Astrocyte of the spinal cord (primary cell): ENCODE measurements around the gene EPHA10.
"Not testable (repeated sequence)": the region's sequence is repeated elsewhere in the genome, so short reads cannot be mapped to it uniquely, and the experiment has no call there.

Experiments
- DNase-seq: peaks from one replicate; pipeline ENCODE4 v3.0.0; 2011; ENCODE audit warnings: low read depth, low spot score
- H3K4me3 ChIP-seq: 2 replicates; pipeline ENCODE4 v1.5.1; 2011; ENCODE audit warnings: low read depth, mild to moderate bottlenecking, low read length, moderate library complexity
- CTCF ChIP-seq: IDR thresholded peaks from 2 replicates; pipeline ENCODE4 v1.5.1; 2012; ENCODE audit warnings: low read depth, mild to moderate bottlenecking, low read length, inconsistent platforms
- in situ Hi-C: cut with HindIII; loops from 2 replicates; pipeline ENCODE4 v1.10.0; 2017; ENCODE audit warnings: low sequenced_read_pairs

The EPHA10 gene

GRCh38 chr1:37793773-37794371, 29.0 kb upstream of the EPHA10 start, which contains the start of gene MANEAL:
Gene MANEAL (plus strand): TSS chr1:37793847. CDS start chr1:37794183, 336 bp downstream.
- peak within 1 kb of the TSS; percentile 31 for H3K4me3 ChIP-seq
- peak; percentile 26 for DNase-seq
- in situ Hi-C loops = no loop called here
- TF ChIP-seq CTCF = no peak

GRCh38 chr1:37792943-37793686, 28.2 kb upstream of the EPHA10 start:
- no peak for TF ChIP-seq CTCF
- H3K4me3 ChIP-seq = no peak overlapping the region
- DNase-seq = no peak
- in situ Hi-C loops = no loop called here

GRCh38 chr1:37782491-37782890, 17.6 kb upstream of the EPHA10 start:
- no peak for DNase-seq
- in situ Hi-C loops = no loop called here
- TF ChIP-seq CTCF = no peak
- no peak overlapping the region for H3K4me3 ChIP-seq

- in situ Hi-C loops = no loop called here
- DNase-seq = no peak
- no peak for TF ChIP-seq CTCF
- no peak overlapping the region for H3K4me3 ChIP-seq
Observed at GRCh38 chr1:37778654-37779053, 13.7 kb upstream of the EPHA10 start.

GRCh38 chr1:37776946-37777516, 12.1 kb upstream of the EPHA10 start:
- in situ Hi-C loops = no loop called here
- no peak for DNase-seq

GRCh38 chr1:37771440-37771839, 6.5 kb upstream of the EPHA10 start:
- H3K4me3 ChIP-seq, DNase-seq, in situ Hi-C loops: not testable (repeated sequence)

More at GRCh38 chr1:37776946-37777516, 12.1 kb upstream of the EPHA10 start:
- TF ChIP-seq CTCF = no peak
- no peak overlapping the region for H3K4me3 ChIP-seq

- DNase-seq = no peak
- TF ChIP-seq CTCF = no peak
- in situ Hi-C loops = no loop called here
Observed at GRCh38 chr1:37767488-37767887, 2.6 kb upstream of the EPHA10 start.

More at GRCh38 chr1:37767488-37767887, 2.6 kb upstream of the EPHA10 start:
- H3K4me3 ChIP-seq = no peak overlapping the region
